Ectodermal cell (in vitro differentiated cells): ENCODE results near the gene AATK.

ENCODE experiments used
- H3K27ac ChIP-seq: 2 replicates; pipeline ENCODE4 v1.7.0; 2013; ENCODE audit warnings: mild to moderate bottlenecking, low read depth, low read length; ENCODE audit not compliant: insufficient read depth, poor library complexity, severe bottlenecking
- H3K27me3 ChIP-seq: 2 replicates; pipeline ENCODE4 v1.7.0; 2013; ENCODE audit warnings: mild to moderate bottlenecking, low read length; ENCODE audit not compliant: insufficient read depth, control insufficient read depth, poor library complexity, severe bottlenecking
- H3K36me3 ChIP-seq: one replicate; pipeline ENCODE4 v1.7.0; 2013; ENCODE audit warnings: low read length; ENCODE audit not compliant: control insufficient read depth, insufficient read depth
- H3K4me1 ChIP-seq: one replicate; pipeline ENCODE4 v1.7.0; 2013; ENCODE audit warnings: low read length; ENCODE audit not compliant: control insufficient read depth, insufficient read depth
- H3K4me3 ChIP-seq: 2 replicates; pipeline ENCODE4 v1.7.0; 2013; ENCODE audit warnings: low read depth, low read length, control low read depth; ENCODE audit not compliant: insufficient read depth
- H3K9me3 ChIP-seq: 2 replicates; pipeline ENCODE4 v1.7.0; 2013; ENCODE audit warnings: mild to moderate bottlenecking, low read length, moderate library complexity; ENCODE audit not compliant: control insufficient read depth
- WGBS, 2 experiments: methylation state at CpG; one replicate each; pipeline ENCODE4 v1.1.7; 2013; ENCODE audit warnings: missing lambda C conversion rate in 2 of 2; 5-methylcytosine and 5-hydroxymethylcytosine counted together

AATK gene

GRCh38 chr17:81182596-81182995 is 16.6 kb upstream of the AATK start:
- Histone ChIP-seq H3K4me1 (peaks cover 10% of the 10 kb centered on the region), H3K4me3 (no peak overlapping the region), H3K9me3 (no peaks in the 10 kb centered on the region), H3K36me3 (no peaks in the 10 kb centered on the region), H3K27ac (no peak overlapping the region), H3K27me3 (no peaks in the 10 kb centered on the region)
- 89 to 91% methylated on average over 5 of the region's 5 CpGs for WGBS, 2 experiments

GRCh38 chr17:81181811-81182185 is 15.8 kb upstream of the AATK start:
- WGBS, 2 experiments: 94 to 95% methylated on average over 19 of the region's 19 CpGs
- H3K4me3 ChIP-seq: no peak overlapping the region

GRCh38 chr17:81180836-81181810 is 15.1 kb upstream of the AATK start:
- Histone ChIP-seq H3K4me3 (no peak overlapping the region), H3K36me3 (no peaks in the 10 kb centered on the region), H3K27ac (no peak overlapping the region), H3K27me3 (no peaks in the 10 kb centered on the region), H3K4me1 (peaks cover 10% of the 10 kb centered on the region), H3K9me3 (no peaks in the 10 kb centered on the region)
- 96 to 97% methylated on average over 49 of the region's 49 CpGs for WGBS, 2 experiments

More at GRCh38 chr17:81181811-81182185, 15.8 kb upstream of the AATK start:
- peaks cover 10% of the 10 kb centered on the region for H3K4me1 ChIP-seq
- H3K36me3 ChIP-seq: no peaks in the 10 kb centered on the region
- H3K27ac ChIP-seq: no peak overlapping the region
- no peaks in the 10 kb centered on the region for H3K9me3 ChIP-seq
- H3K27me3 ChIP-seq: no peaks in the 10 kb centered on the region

- no peaks in the 10 kb centered on the region for H3K27me3 ChIP-seq
- WGBS, 2 experiments: 92 to 94% methylated on average over 12 of the region's 12 CpGs
- peaks cover 4% of the 10 kb centered on the region for H3K4me1 ChIP-seq
- H3K36me3 ChIP-seq: no peaks in the 10 kb centered on the region
- H3K9me3 ChIP-seq: no peaks in the 10 kb centered on the region
- no peak overlapping the region for H3K4me3 ChIP-seq
- H3K27ac ChIP-seq: no peak overlapping the region
Observed at GRCh38 chr17:81179861-81180260, 13.8 kb upstream of the AATK start.

GRCh38 chr17:81179220-81179619 is 13.2 kb upstream of the AATK start:
- Histone ChIP-seq H3K4me3 (no peak overlapping the region), H3K27ac (no peak overlapping the region), H3K27me3 (no peaks in the 10 kb centered on the region), H3K36me3 (no peaks in the 10 kb centered on the region), H3K4me1 (no peaks in the 10 kb centered on the region), H3K9me3 (no peaks in the 10 kb centered on the region)
- 91 to 95% methylated on average over 9 of the region's 9 CpGs for WGBS, 2 experiments

GRCh38 chr17:81178136-81179091 is 12.4 kb upstream of the AATK start:
- Histone ChIP-seq H3K9me3 (no peaks in the 10 kb centered on the region), H3K4me1 (no peaks in the 10 kb centered on the region), H3K4me3 (no peak overlapping the region), H3K27me3 (no peaks in the 10 kb centered on the region), H3K36me3 (no peaks in the 10 kb centered on the region), H3K27ac (no peak overlapping the region)
- WGBS, 2 experiments: 90 to 91% methylated on average over 25 of the region's 25 CpGs

- H3K27me3 ChIP-seq: no peaks in the 10 kb centered on the region
- H3K36me3 ChIP-seq: no peaks in the 10 kb centered on the region
- H3K4me3 ChIP-seq: no peak overlapping the region
- H3K4me1 ChIP-seq: no peaks in the 10 kb centered on the region
- H3K9me3 ChIP-seq: no peaks in the 10 kb centered on the region
- no peak overlapping the region for H3K27ac ChIP-seq
- WGBS, 2 experiments: 94 to 99% methylated on average over 7 of the region's 7 CpGs
Observed at GRCh38 chr17:81176666-81177065, 10.6 kb upstream of the AATK start.

GRCh38 chr17:81173762-81174155 is 7.7 kb upstream of the AATK start:
- Histone ChIP-seq H3K36me3 (no peaks in the 10 kb centered on the region), H3K27me3 (no peaks in the 10 kb centered on the region), H3K4me3 (no peak overlapping the region), H3K9me3 (no peaks in the 10 kb centered on the region), H3K27ac (no peak overlapping the region), H3K4me1 (no peaks in the 10 kb centered on the region)
- WGBS, 2 experiments: 83 to 92% methylated on average over 1 of the region's 1 CpG

GRCh38 chr17:81173052-81173761 is 7.2 kb upstream of the AATK start:
- WGBS, 2 experiments: 93 to 94% methylated on average over 11 of the region's 11 CpGs
- no peak overlapping the region for H3K27ac ChIP-seq
- no peaks in the 10 kb centered on the region for H3K36me3 ChIP-seq
- H3K27me3 ChIP-seq: no peaks in the 10 kb centered on the region
- H3K4me3 ChIP-seq: no peak overlapping the region
- no peaks in the 10 kb centered on the region for H3K9me3 ChIP-seq
- no peaks in the 10 kb centered on the region for H3K4me1 ChIP-seq
